Trophoblast cell (in vitro differentiated cells and primary cell): ENCODE measurements around the gene SERPIND1.

Experiments
- DNase-seq, 2 donors: peaks; one replicate each; pipeline ENCODE4 v3.0.0-alpha.2; 2016
- H2AFZ ChIP-seq: 2 replicates; pipeline ENCODE4 v1.6.1; 2013; ENCODE audit warnings: low read length, moderate library complexity, mild to moderate bottlenecking; ENCODE audit not compliant: insufficient read depth, poor library complexity
- H2AK5ac ChIP-seq: 2 replicates; pipeline ENCODE4 v1.6.1; 2013; ENCODE audit warnings: mild to moderate bottlenecking, low read length
- H2BK120ac ChIP-seq: 2 replicates; pipeline ENCODE4 v1.6.1; 2013; ENCODE audit warnings: low read length, mild to moderate bottlenecking, moderate library complexity; ENCODE audit not compliant: insufficient read depth, poor library complexity
- H2BK12ac ChIP-seq: 2 replicates; pipeline ENCODE4 v1.6.1; 2013; ENCODE audit warnings: mild to moderate bottlenecking, low read length, moderate library complexity
- H2BK5ac ChIP-seq: 2 replicates; pipeline ENCODE4 v1.6.1; 2013; ENCODE audit warnings: low read length, low read depth, moderate library complexity, mild to moderate bottlenecking; ENCODE audit not compliant: poor library complexity
- H3K14ac ChIP-seq: 2 replicates; pipeline ENCODE4 v1.6.1; 2013; ENCODE audit warnings: mild to moderate bottlenecking, low read length
- H3K18ac ChIP-seq: 2 replicates; pipeline ENCODE4 v1.6.1; 2013; ENCODE audit warnings: mild to moderate bottlenecking, low read length
- H3K23ac ChIP-seq: 2 replicates; pipeline ENCODE4 v1.6.1; 2013; ENCODE audit warnings: low read length
- H3K27ac ChIP-seq: 2 replicates; pipeline ENCODE4 v1.5.1; 2013; ENCODE audit warnings: low read depth, mild to moderate bottlenecking, inconsistent platforms, low read length, moderate library complexity
- H3K27me3 ChIP-seq: 2 replicates; pipeline ENCODE4 v1.6.1; 2013; ENCODE audit warnings: inconsistent platforms, mild to moderate bottlenecking, low read length, moderate library complexity; ENCODE audit not compliant: insufficient read depth
- H3K36me3 ChIP-seq, 2 experiments: 1 replicate in 1 of 2; 2 replicates in 1 of 2; pipeline ENCODE4 v1.6.1; 2013; ENCODE audit warnings: low read length in 2 of 2, mild to moderate bottlenecking in 2 of 2, moderate library complexity in 1 of 2; ENCODE audit not compliant: insufficient read depth in 2 of 2, control insufficient read depth in 1 of 2
- H3K4ac ChIP-seq: 2 replicates; pipeline ENCODE4 v1.6.1; 2013; ENCODE audit warnings: low read depth, mild to moderate bottlenecking, low read length, moderate library complexity
- H3K4me1 ChIP-seq, 2 experiments: 1 replicate in 1 of 2; 2 replicates in 1 of 2; pipeline ENCODE4 v1.6.1; 2013; ENCODE audit warnings: low read length in 2 of 2, mild to moderate bottlenecking in 2 of 2, moderate library complexity in 1 of 2; ENCODE audit not compliant: insufficient read depth in 2 of 2, control insufficient read depth in 1 of 2
- H3K4me2 ChIP-seq: 2 replicates; pipeline ENCODE4 v1.6.1; 2013; ENCODE audit warnings: inconsistent platforms, mild to moderate bottlenecking, low read length, moderate library complexity
- H3K4me3 ChIP-seq: 2 replicates; pipeline ENCODE4 v1.5.1; 2013; ENCODE audit warnings: mild to moderate bottlenecking, low read depth, low read length, inconsistent platforms
- H3K79me1 ChIP-seq: one replicate; pipeline ENCODE4 v1.6.1; 2013; ENCODE audit warnings: low read length
- H3K79me2 ChIP-seq: 2 replicates; pipeline ENCODE4 v1.6.1; 2013; ENCODE audit warnings: low read length, mild to moderate bottlenecking; ENCODE audit not compliant: control insufficient read depth, insufficient read depth, poor library complexity
- H3K9ac ChIP-seq: 2 replicates; pipeline ENCODE4 v1.6.1; 2013; ENCODE audit warnings: mild to moderate bottlenecking, low read length
- H3K9me3 ChIP-seq: 2 replicates; pipeline ENCODE4 v1.6.1; 2013; ENCODE audit warnings: low read depth, mild to moderate bottlenecking, control low read depth, inconsistent platforms, low read length; ENCODE audit not compliant: insufficient read depth
- H4K12ac ChIP-seq: 2 replicates; pipeline ENCODE4 v1.6.1; 2013; ENCODE audit warnings: low read depth, mild to moderate bottlenecking, low read length, moderate library complexity
- H4K8ac ChIP-seq: 2 replicates; pipeline ENCODE4 v1.6.1; 2013; ENCODE audit warnings: low read depth, mild to moderate bottlenecking, low read length, moderate library complexity
- H4K91ac ChIP-seq: one replicate; pipeline ENCODE4 v1.6.1; 2013; ENCODE audit warnings: low read depth, mild to moderate bottlenecking, low read length, moderate library complexity
- WGBS: extraction: QIAGEN DNeasy Blood & Tissue Kit; methylation state at CpG from one replicate; pipeline ENCODE4 v1.1.7; 2013; ENCODE audit warnings: missing lambda C conversion rate; ENCODE audit not compliant: insufficient read length, insufficient coverage; ENCODE audit errors: extremely low coverage; 5-methylcytosine and 5-hydroxymethylcytosine counted together

SERPIND1 gene

GRCh38 chr22:20811971-20812660 is 38.2 kb downstream of the SERPIND1 start:
- no peak overlapping the region for H3K18ac ChIP-seq
- H2AK5ac ChIP-seq: no peak overlapping the region
- DNase-seq: no peak
- H3K14ac ChIP-seq: no peak overlapping the region
- no peak overlapping the region for H3K23ac ChIP-seq
- no peak overlapping the region for H2BK12ac ChIP-seq
- peaks cover 21 to 32% of the 10 kb centered on the region in 2 experiments for H3K36me3 ChIP-seq
- no peaks in the 10 kb centered on the region for H3K9me3 ChIP-seq
- H3K9ac ChIP-seq: no peak overlapping the region
- H4K91ac ChIP-seq: no peak overlapping the region
- no peak overlapping the region for H2BK5ac ChIP-seq
- H2AFZ ChIP-seq: no peak overlapping the region
- no peak overlapping the region for H2BK120ac ChIP-seq
- H3K4me2 ChIP-seq: no peak overlapping the region
- no peak overlapping the region for H4K12ac ChIP-seq
- no peak overlapping the region for H3K4ac ChIP-seq
- H3K4me1 ChIP-seq: peaks cover 3 to 5% of the 10 kb centered on the region in 2 experiments
- no peaks in the 10 kb centered on the region for H3K79me1 ChIP-seq
- H3K79me2 ChIP-seq: no peaks in the 10 kb centered on the region
- no peak overlapping the region for H4K8ac ChIP-seq
- H3K27ac ChIP-seq: no peak overlapping the region
- WGBS: no CpG with 5 or more reads among the region's 5 CpGs
- H3K27me3 ChIP-seq: no peaks in the 10 kb centered on the region
- H3K4me3 ChIP-seq: no peak overlapping the region

- Histone ChIP-seq H3K14ac (no peak overlapping the region), H3K27ac (no peak overlapping the region), H2AK5ac (no peak overlapping the region), H3K23ac (no peak overlapping the region), H3K18ac (no peak overlapping the region), H4K8ac (no peak overlapping the region), H3K9ac (no peak overlapping the region), H4K91ac (no peak overlapping the region), H3K9me3 (no peaks in the 10 kb centered on the region), H3K79me2 (no peaks in the 10 kb centered on the region), H3K4ac (no peak overlapping the region), H2BK120ac (no peak overlapping the region), H3K79me1 (no peaks in the 10 kb centered on the region), H3K4me2 (no peak overlapping the region), H2BK12ac (no peak overlapping the region), H2AFZ (no peak overlapping the region), H4K12ac (no peak overlapping the region), H3K36me3 (peaks cover 23 to 32% of the 10 kb centered on the region in 2 experiments), H2BK5ac (no peak overlapping the region), H3K4me1 (no peaks in the 10 kb centered on the region), H3K4me3 (no peak overlapping the region), H3K27me3 (no peaks in the 10 kb centered on the region)
- no CpG with 5 or more reads among the region's 4 CpGs for WGBS
- DNase-seq: no peak
These were observed 39.1 kb downstream of the SERPIND1 start for GRCh38 chr22:20813056-20813455.

GRCh38 chr22:20814221-20814808 is 40.4 kb downstream of the SERPIND1 start:
- no peak overlapping the region for H3K14ac ChIP-seq
- H2BK5ac ChIP-seq: no peak overlapping the region
- H3K23ac ChIP-seq: no peak overlapping the region
- no peak overlapping the region for H2BK12ac ChIP-seq
- H3K4me2 ChIP-seq: no peak overlapping the region
- H3K79me1 ChIP-seq: no peaks in the 10 kb centered on the region
- no peak overlapping the region for H4K8ac ChIP-seq
- H2AK5ac ChIP-seq: no peak overlapping the region
- no peak overlapping the region for H2BK120ac ChIP-seq
- WGBS: no CpG with 5 or more reads among the region's 5 CpGs
- H3K4me1 ChIP-seq: no peaks in the 10 kb centered on the region
- no peak overlapping the region for H3K4me3 ChIP-seq
- no peak for DNase-seq
- no peaks in the 10 kb centered on the region for H3K27me3 ChIP-seq
- H2AFZ ChIP-seq: no peak overlapping the region
- peaks cover 22 to 31% of the 10 kb centered on the region in 2 experiments for H3K36me3 ChIP-seq
- no peak overlapping the region for H3K27ac ChIP-seq
- H3K18ac ChIP-seq: no peak overlapping the region
- H4K12ac ChIP-seq: no peak overlapping the region
- H4K91ac ChIP-seq: no peak overlapping the region
- no peak overlapping the region for H3K4ac ChIP-seq
- no peaks in the 10 kb centered on the region for H3K9me3 ChIP-seq
- no peaks in the 10 kb centered on the region for H3K79me2 ChIP-seq
- H3K9ac ChIP-seq: no peak overlapping the region

- H4K12ac ChIP-seq: no peak overlapping the region
- H3K4me3 ChIP-seq: no peak overlapping the region
- no peaks in the 10 kb centered on the region for H3K79me2 ChIP-seq
- no peak overlapping the region for H2BK5ac ChIP-seq
- no peak overlapping the region for H4K8ac ChIP-seq
- no peak overlapping the region for H3K4ac ChIP-seq
- H3K4me2 ChIP-seq: no peak overlapping the region
- H3K9me3 ChIP-seq: no peaks in the 10 kb centered on the region
- H4K91ac ChIP-seq: no peak overlapping the region
- no peak overlapping the region for H3K9ac ChIP-seq
- no peak overlapping the region for H2BK12ac ChIP-seq
- H3K27me3 ChIP-seq: no peaks in the 10 kb centered on the region
- no peak overlapping the region for H3K23ac ChIP-seq
- no peak overlapping the region for H3K18ac ChIP-seq
- WGBS: no CpG with 5 or more reads among the region's 9 CpGs
- H2AK5ac ChIP-seq: no peak overlapping the region
- H2BK120ac ChIP-seq: no peak overlapping the region
- no peak overlapping the region for H3K14ac ChIP-seq
- no peaks in the 10 kb centered on the region for H3K79me1 ChIP-seq
- DNase-seq: no peak
- H2AFZ ChIP-seq: no peak overlapping the region
- H3K36me3 ChIP-seq: peaks cover 22 to 25% of the 10 kb centered on the region in 2 experiments
- no peak overlapping the region for H3K27ac ChIP-seq
- no peaks in the 10 kb centered on the region for H3K4me1 ChIP-seq
These were observed 41.7 kb downstream of the SERPIND1 start for GRCh38 chr22:20815477-20816050.
